ENCODE measurements around the gene USP43. TPM values are rescaled to one million over a fixed set of nuclear protein-coding genes. Genes with fewer than 3 reads are reported as not detected.

USP43 gene
- total RNA-seq, 4 donors from 2014 or later: 0.20 to 0.84 (median 0.26) TPM

GRCh38 chr17:9696279-9697044 is 51.1 kb downstream of the USP43 start:
- no peak for DNase-seq (ENCODE audit: low spot score in 2 of 2)
- H3K27me3 ChIP-seq: no peaks in the 10 kb centered on the region
- WGBS, 2 donors: 85 to 90% methylated on average over 12 of the region's 12 CpGs
- no peak overlapping the region for H3K4me3 ChIP-seq
- H3K27ac ChIP-seq: no peak overlapping the region
- H3K36me3 ChIP-seq: no peaks in the 10 kb centered on the region
- H3K4me1 ChIP-seq: no peaks in the 10 kb centered on the region
- H3K9me3 ChIP-seq: no peaks in the 10 kb centered on the region
- TF ChIP-seq POLR2A (IDR thresholded peaks at IDR 0.05) (no peak), EP300 (IDR thresholded peaks at IDR 0.05) (no peak), CTCF (IDR thresholded peaks at IDR 0.05) (no peak)

- H3K27me3 ChIP-seq: no peaks in the 10 kb centered on the region
- no peak for DNase-seq (ENCODE audit: low spot score in 2 of 2)
- H3K9me3 ChIP-seq: no peaks in the 10 kb centered on the region
- H3K27ac ChIP-seq: no peak overlapping the region
- no peaks in the 10 kb centered on the region for H3K36me3 ChIP-seq
- WGBS, 2 donors: 83 to 89% methylated on average over 7 of the region's 7 CpGs
- H3K4me3 ChIP-seq: no peak overlapping the region
- TF ChIP-seq CTCF (IDR thresholded peaks at IDR 0.05) (no peak), EP300 (IDR thresholded peaks at IDR 0.05) (no peak), POLR2A (IDR thresholded peaks at IDR 0.05) (no peak)
- no peaks in the 10 kb centered on the region for H3K4me1 ChIP-seq
Measured at GRCh38 chr17:9700136-9700535, 54.8 kb downstream of the USP43 start.

- no peak overlapping the region for H3K27ac ChIP-seq
- DNase-seq (ENCODE audit: low spot score in 2 of 2): no peak
- WGBS, 2 donors: 67 to 70% methylated on average over 20 of the region's 20 CpGs
- TF ChIP-seq EP300 (IDR thresholded peaks at IDR 0.05) (no peak), CTCF (IDR thresholded peaks at IDR 0.05) (no peak), POLR2A (IDR thresholded peaks at IDR 0.05) (no peak)
- no peaks in the 10 kb centered on the region for H3K36me3 ChIP-seq
- H3K27me3 ChIP-seq: no peaks in the 10 kb centered on the region
- no peak overlapping the region for H3K4me3 ChIP-seq
- H3K4me1 ChIP-seq: no peaks in the 10 kb centered on the region
- no peaks in the 10 kb centered on the region for H3K9me3 ChIP-seq
Measured at GRCh38 chr17:9700754-9701476, 55.6 kb downstream of the USP43 start.

GRCh38 chr17:9702482-9702881 is 57.2 kb downstream of the USP43 start:
- no peak for DNase-seq (ENCODE audit: low spot score in 2 of 2)
- TF ChIP-seq EP300 (IDR thresholded peaks at IDR 0.05) (no peak), POLR2A (IDR thresholded peaks at IDR 0.05) (no peak)
- Histone ChIP-seq H3K9me3 (no peaks in the 10 kb centered on the region), H3K27me3 (no peaks in the 10 kb centered on the region), H3K27ac (no peak overlapping the region), H3K36me3 (no peaks in the 10 kb centered on the region), H3K4me3 (no peak overlapping the region), H3K4me1 (no peaks in the 10 kb centered on the region)
- 65 to 69% methylated on average over 9 of the region's 9 CpGs for WGBS, 2 donors

- Histone ChIP-seq H3K4me1 (no peaks in the 10 kb centered on the region), H3K4me3 (no peak overlapping the region), H3K27ac (no peak overlapping the region), H3K27me3 (no peaks in the 10 kb centered on the region), H3K36me3 (no peaks in the 10 kb centered on the region), H3K9me3 (no peaks in the 10 kb centered on the region)
- no peak for DNase-seq (ENCODE audit: low spot score in 2 of 2)
- TF ChIP-seq CTCF (IDR thresholded peaks at IDR 0.05): no peak
- no peak for TF ChIP-seq EP300 (IDR thresholded peaks at IDR 0.05)
- TF ChIP-seq POLR2A (IDR thresholded peaks at IDR 0.05): no peak
- WGBS, 2 donors: 65 to 70% methylated on average over 15 of the region's 15 CpGs
Measured at GRCh38 chr17:9702914-9703780, 57.8 kb downstream of the USP43 start.
